Measurements from ENCODE around the gene ATCAY.
"Not testable (repeated sequence)": the region's sequence is repeated elsewhere in the genome, so short reads cannot be mapped to it uniquely, and the experiment has no call there.

- TF ChIP-seq, protein P1, sequence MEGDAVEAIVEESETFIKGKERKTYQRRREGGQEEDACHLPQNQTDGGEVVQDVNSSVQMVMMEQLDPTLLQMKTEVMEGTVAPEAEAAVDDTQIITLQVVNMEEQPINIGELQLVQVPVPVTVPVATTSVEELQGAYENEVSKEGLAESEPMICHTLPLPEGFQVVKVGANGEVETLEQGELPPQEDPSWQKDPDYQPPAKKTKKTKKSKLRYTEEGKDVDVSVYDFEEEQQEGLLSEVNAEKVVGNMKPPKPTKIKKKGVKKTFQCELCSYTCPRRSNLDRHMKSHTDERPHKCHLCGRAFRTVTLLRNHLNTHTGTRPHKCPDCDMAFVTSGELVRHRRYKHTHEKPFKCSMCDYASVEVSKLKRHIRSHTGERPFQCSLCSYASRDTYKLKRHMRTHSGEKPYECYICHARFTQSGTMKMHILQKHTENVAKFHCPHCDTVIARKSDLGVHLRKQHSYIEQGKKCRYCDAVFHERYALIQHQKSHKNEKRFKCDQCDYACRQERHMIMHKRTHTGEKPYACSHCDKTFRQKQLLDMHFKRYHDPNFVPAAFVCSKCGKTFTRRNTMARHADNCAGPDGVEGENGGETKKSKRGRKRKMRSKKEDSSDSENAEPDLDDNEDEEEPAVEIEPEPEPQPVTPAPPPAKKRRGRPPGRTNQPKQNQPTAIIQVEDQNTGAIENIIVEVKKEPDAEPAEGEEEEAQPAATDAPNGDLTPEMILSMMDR (IDR thresholded peaks at IDR 0.05): not testable (repeated sequence)
- TF ChIP-seq POLR2A (IDR thresholded peaks at IDR 0.05): not testable (repeated sequence)
These were observed 72.3 kb downstream of the ATCAY start for GRCh38 chr19:3952755-3953276.
